Calu3 (cell line): ENCODE measurements around the gene B4GALT4. TPM values are rescaled to one million over a fixed set of nuclear protein-coding genes. Genes with fewer than 3 reads are reported as not detected.

Experiments
- Bru-seq: library from RNA; stranded (reverse); fragments of 400-500 nt; gene quantifications from one replicate; lab custom pipeline; 2021; lab: Mats Ljungman, UMichigan
- BruChase-seq, 2 experiments: library from RNA; stranded (reverse); fragments of 400-500 nt; gene quantifications; one replicate each; lab custom pipeline; 2021; lab: Mats Ljungman, UMichigan
- BruUV-seq: library from RNA; stranded (reverse); fragments of 400-500 nt; replicated peaks from 2 replicates; lab custom pipeline; 2021; lab: Mats Ljungman, UMichigan
- CTCF ChIA-PET: fragments of 300-600 bp; sonication (Branson Sonifier 250); formaldehyde crosslinking; loops from one replicate; lab custom pipeline; 2022; ENCODE audit warnings: antibody characterized with exemption; lab: Charles Lee
- DNase-seq: peaks from one replicate; pipeline ENCODE4 v3.0.0; 2022
- H3K27ac Mint-ChIP-seq: one replicate; pipeline ENCODE4 v1.8.0; 2022; ENCODE audit warnings: mixed read lengths; ENCODE audit not compliant: unreplicated experiment
- H3K27me3 Mint-ChIP-seq: one replicate; pipeline ENCODE4 v1.8.0; 2022; ENCODE audit warnings: mixed read lengths; ENCODE audit not compliant: unreplicated experiment
- H3K36me3 Mint-ChIP-seq: one replicate; pipeline ENCODE4 v1.8.0; 2022; ENCODE audit warnings: mild to moderate bottlenecking, moderate library complexity, mixed read lengths; ENCODE audit not compliant: insufficient read depth, unreplicated experiment
- H3K4me1 Mint-ChIP-seq: one replicate; pipeline ENCODE4 v1.8.0; 2022; ENCODE audit warnings: mild to moderate bottlenecking, low read depth, mixed read lengths; ENCODE audit not compliant: unreplicated experiment
- H3K4me3 Mint-ChIP-seq: one replicate; pipeline ENCODE4 v1.8.0; 2022; ENCODE audit warnings: mild to moderate bottlenecking, low read depth, moderate library complexity, mixed read lengths; ENCODE audit not compliant: unreplicated experiment
- H3K9me3 Mint-ChIP-seq: one replicate; pipeline ENCODE4 v1.8.0; 2022; ENCODE audit warnings: low read depth, mixed read lengths; ENCODE audit not compliant: unreplicated experiment
- CTCF ChIP-seq: fragments of 200-600 bp; IDR thresholded peaks from one replicate; pipeline ENCODE4 v1.8.0; 2022; ENCODE audit warnings: antibody characterized with exemption; ENCODE audit not compliant: unreplicated experiment
- intact Hi-C: fragments of 100-400 bp; cut with micrococcal nuclease; formaldehyde crosslinking; loops from one replicate; pipeline ENCODE4 v1.10.0; 2022; ENCODE audit not compliant: unreplicated experiment
- long read RNA-seq: library from polyadenylated mRNA; stranded (forward); transcript quantifications from one replicate; pipeline ENCODE4 v2.0.0, GENCODE V29; 2022
- total RNA-seq: library from RNA; stranded (reverse); gene quantifications from 2 replicates; pipeline ENCODE4 v1.2.3, GENCODE V29; 2022

The B4GALT4 gene, protein sequence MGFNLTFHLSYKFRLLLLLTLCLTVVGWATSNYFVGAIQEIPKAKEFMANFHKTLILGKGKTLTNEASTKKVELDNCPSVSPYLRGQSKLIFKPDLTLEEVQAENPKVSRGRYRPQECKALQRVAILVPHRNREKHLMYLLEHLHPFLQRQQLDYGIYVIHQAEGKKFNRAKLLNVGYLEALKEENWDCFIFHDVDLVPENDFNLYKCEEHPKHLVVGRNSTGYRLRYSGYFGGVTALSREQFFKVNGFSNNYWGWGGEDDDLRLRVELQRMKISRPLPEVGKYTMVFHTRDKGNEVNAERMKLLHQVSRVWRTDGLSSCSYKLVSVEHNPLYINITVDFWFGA
- total RNA-seq = 38.7 and 48.1 TPM in 2 replicates
- Bru-seq, nascent RNA = percentile 91 among the genes with signal in this experiment
- BruChase-seq, experiment 1, labeled RNA remaining after a 6-hour chase = percentile 77 among the genes with signal in this experiment
- BruChase-seq, experiment 2, labeled RNA remaining after a 2-hour chase = percentile 76 among the genes with signal in this experiment
- long read RNA-seq, transcript B4GALT4-202 (8 exons, 2,459 nt) = major isoform, 27 of 70 reads
- long read RNA-seq, transcript B4GALT4-201 (9 exons, 2,385 nt) = minor isoform, 8 of 70 reads
- long read RNA-seq, partial matches to known transcripts = 4 of 70 reads
- long read RNA-seq, other reads (novel, unspliced or antisense) = 26 of 70 reads

DNA sequence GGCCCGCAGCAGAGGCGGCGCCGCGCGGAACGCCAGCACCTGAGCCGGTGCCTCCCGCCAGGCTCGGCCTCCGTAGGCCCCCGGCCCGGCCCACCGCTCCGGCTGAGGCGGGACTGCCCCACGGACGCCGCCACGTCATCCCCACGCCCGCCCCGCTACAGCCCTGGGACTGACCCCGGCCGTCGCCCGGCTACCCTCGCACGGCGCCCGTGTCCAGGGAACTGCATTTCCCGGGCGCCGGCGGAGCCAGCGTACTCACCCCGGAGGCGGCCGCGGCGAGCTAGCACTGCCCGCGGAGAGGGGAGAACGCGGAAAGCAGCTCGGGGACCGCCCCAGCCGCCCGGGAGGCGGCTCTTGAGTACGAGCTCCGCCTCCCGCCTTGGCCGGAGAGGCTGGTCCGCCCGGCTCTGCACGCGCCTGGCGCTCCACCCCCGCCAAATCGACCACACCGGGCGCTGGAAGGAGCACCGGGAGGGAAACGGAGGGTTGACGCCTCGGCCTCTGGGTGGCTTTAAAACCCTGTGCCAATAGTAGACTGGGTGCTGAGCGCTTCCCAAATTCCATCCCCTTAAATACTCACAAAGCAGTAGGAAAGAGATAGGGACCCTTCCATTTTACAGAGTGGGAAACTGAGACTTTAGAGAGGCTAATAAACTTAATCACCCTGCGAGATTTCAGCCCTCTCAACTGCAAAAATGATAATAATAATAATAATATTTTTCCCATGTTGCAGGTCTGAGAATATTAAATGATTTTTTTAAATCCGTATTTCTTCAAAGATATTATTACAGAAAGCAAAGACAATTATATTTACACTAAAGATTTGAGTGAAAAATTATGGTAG is at the start of gene B4GALT4:
B4GALT4 (minus strand) TSS at position 288 of the 844 bp plus-strand sequence. CDS start 10,779 bp downstream, outside the sequence.
- peaks cover 24% of the 10 kb centered on the region for H3K36me3 Mint-ChIP-seq
- no peak for TF ChIP-seq CTCF
- peak within 1 kb of the TSS; percentile 89 for H3K27ac Mint-ChIP-seq
- no peaks in the 10 kb centered on the region for H3K9me3 Mint-ChIP-seq
- no peaks in the 10 kb centered on the region for H3K4me1 Mint-ChIP-seq
- intact Hi-C loops = loop anchor here (1.0 to 5.0 kb wide), 5 partner anchors 30 to 358 kb away; no protein-coding TSS in a partner anchor
- peak within 1 kb of the TSS; percentile 96 for H3K4me3 Mint-ChIP-seq
- CTCF ChIA-PET = interaction anchor here (0.7 to 2.9 kb wide), 17 partner anchors 17 to 357 kb away, joined by 3 to 24 read pairs (median 6); partner anchors contain the start of genes IGSF11 and TEX55
- peak; percentile 91 for DNase-seq
- no peaks in the 10 kb centered on the region for H3K27me3 Mint-ChIP-seq
- BruUV-seq = no TSS peak

- CTCF ChIA-PET = no interaction called here
- peaks cover 11% of the 10 kb centered on the region for H3K36me3 Mint-ChIP-seq
These were observed 48.7 kb upstream of the B4GALT4 start for GRCh38 chr3:119289404-119289770.

GRCh38 chr3:119288669-119289403 is 48.2 kb upstream of the B4GALT4 start:
- H3K9me3 Mint-ChIP-seq = peaks cover 5% of the 10 kb centered on the region
- H3K36me3 Mint-ChIP-seq = peaks cover 5% of the 10 kb centered on the region
- peaks cover 43% of the 10 kb centered on the region for H3K27me3 Mint-ChIP-seq
- TF ChIP-seq CTCF = no peak
- no peak overlapping the region for H3K4me3 Mint-ChIP-seq
- peaks cover 15% of the 10 kb centered on the region for H3K4me1 Mint-ChIP-seq
- CTCF ChIA-PET = no interaction called here
- no TSS peak for BruUV-seq
- intact Hi-C loops = no loop called here
- no peak overlapping the region for H3K27ac Mint-ChIP-seq
- DNase-seq = no peak

More at GRCh38 chr3:119289404-119289770, 48.7 kb upstream of the B4GALT4 start:
- no TSS peak for BruUV-seq
- H3K4me3 Mint-ChIP-seq = no peak overlapping the region
- H3K9me3 Mint-ChIP-seq = peaks cover 5% of the 10 kb centered on the region
- peaks cover 15% of the 10 kb centered on the region for H3K4me1 Mint-ChIP-seq
- intact Hi-C loops = no loop called here
- H3K27ac Mint-ChIP-seq = no peak overlapping the region
- peaks cover 43% of the 10 kb centered on the region for H3K27me3 Mint-ChIP-seq
- TF ChIP-seq CTCF = no peak
- no peak for DNase-seq
